Measurements from ENCODE around the gene STRA6.
A peak's percentile ranks its signal among the peaks of the same experiment; 100 is the strongest.

Gene STRA6

DNA sequence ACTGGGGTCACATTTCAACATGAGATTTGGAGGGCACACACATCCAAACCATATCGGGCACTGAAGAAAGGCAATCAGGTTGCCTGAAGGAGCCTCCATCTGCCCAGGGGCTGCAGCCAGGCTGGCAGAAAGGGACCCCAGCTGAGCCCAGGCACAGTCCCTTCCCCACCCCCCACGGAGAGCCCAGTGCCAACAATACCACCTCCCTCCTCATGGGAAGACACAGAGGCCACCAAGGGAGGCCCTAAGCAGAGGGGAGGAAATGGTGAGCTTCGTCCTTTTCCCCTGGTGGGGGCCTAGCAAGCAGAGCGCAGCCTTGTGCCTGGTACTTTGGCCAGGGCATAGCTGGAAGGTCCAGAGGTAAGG is 3.0 kb upstream of the STRA6 start:
- no peak for DNase-seq

DNA sequence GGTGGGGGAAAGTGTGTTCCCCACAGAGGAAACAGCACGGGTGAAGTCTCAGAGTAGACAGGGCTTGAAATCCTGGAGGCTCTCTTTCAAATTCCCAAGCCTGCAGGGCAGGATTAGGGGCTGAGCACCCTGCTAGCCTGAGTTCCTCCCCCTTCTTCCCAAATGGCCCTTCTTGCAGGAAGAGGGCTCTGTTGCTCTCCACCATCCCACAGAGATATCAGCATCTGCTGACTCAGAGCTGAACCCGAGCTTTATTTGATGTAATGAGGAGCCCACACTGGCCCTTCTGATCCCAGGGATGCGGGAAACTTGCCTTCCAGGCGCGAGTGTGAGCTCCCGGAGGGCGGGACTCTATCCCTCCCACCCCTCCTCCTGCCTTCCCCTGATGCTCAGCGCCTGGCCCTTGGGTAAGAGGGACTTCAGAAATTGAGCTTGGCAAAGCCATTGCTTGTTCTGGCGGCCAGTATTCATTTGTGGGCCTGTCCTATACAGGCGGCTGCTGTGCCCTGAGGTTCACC is 1.4 kb upstream of the STRA6 start:
- no peak for DNase-seq

DNA sequence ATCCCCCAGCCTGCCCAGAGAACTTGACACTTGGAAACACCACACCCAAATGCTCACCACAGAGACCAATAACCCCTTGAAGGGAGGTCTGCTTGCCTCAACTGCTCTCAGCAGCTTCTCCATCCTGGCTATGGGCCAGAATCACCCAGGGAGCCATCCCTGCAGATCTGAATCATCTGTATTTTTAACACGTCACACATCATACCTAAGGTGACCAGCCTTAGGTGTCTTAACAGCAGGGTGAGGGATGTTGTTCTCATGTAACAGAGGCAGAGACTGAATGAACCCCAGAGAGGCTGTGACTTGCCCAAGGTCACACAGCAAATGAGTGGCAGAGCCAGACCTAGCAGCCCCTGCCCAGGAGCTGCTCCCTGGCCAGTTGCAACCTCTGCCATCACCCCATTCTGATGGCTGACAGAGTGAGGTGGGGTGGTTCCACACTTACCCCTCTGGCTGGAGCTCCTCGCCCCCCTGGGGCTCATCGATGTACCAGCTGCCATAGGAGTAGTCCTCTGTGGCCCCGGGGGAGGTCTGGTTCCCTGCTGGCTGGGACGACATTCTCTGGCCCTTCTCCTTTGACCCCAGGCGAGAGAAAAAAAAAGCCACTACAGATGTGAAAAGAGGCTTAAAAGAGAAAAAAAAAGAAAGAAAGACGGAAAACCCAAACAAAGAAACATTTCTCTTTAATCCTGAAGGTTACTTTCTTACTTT is 722 bp downstream of the STRA6 start:
- DNase-seq, result no peak

DNA sequence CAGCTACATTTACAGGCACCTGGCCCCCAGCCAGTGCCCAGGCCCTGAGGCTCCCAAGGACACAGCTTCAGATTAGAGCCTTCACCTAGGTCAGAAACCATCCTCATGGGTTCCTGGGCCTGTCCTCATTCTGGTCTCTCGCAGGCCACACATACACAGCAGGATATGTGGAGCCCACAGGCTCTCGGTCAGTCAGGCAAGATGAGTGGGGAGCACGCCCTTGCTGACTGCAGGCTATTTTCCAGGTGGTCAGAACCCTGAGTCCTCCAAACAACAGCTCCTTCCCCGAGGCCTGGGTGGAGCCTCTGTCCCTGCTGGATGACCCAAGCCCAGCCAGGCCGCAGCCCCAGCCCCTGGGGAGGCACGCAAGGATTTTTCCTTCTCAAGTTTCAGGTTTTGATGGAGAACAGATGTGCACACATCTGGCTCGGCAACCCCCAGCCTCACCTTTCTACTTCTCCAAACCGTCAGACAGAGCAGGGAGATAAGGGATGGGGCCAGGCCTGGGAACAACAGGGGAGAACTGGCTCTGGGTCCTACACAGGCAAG is 1.6 kb downstream of the STRA6 start:
- DNase-seq, result no peak

DNA sequence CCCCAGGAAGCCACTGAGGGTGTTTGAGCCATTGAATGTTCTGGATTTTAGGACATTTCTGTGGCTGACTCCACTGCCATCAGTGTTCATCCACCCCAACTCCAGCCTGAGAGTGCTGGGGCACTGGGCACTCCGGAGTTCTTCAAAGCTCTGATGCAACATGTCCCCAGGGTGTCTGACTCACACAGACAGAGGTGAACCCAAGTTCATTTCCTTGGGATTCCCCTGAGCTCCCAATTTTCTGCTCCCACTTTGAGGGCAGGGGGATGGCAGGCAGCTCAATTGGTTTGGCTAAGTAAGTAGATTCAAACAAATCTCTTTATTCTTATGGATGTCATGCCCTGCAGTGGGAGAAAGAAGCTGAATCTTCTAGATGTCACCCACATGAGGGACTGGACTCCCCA is 2.2 kb downstream of the STRA6 start:
- DNase-seq, result no peak

DNA sequence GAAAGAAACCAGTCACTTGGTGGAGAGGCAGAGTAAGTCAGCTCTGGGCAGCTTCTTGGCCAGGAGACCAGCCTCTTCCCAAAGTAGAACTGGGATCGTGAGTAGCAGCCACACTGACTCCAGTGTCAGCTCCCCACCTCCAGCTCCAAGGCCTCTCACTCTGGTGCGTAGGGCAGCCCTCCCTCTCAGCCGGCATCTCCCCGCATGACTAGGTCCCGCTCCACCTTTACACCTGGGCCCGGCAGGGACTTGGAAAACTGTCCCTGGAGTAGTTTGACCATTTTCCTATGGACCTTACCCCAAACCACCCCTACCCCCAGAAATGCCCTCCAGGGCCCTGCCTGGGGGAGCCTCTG is 3.3 kb downstream of the STRA6 start:
- no peak for DNase-seq

DNA sequence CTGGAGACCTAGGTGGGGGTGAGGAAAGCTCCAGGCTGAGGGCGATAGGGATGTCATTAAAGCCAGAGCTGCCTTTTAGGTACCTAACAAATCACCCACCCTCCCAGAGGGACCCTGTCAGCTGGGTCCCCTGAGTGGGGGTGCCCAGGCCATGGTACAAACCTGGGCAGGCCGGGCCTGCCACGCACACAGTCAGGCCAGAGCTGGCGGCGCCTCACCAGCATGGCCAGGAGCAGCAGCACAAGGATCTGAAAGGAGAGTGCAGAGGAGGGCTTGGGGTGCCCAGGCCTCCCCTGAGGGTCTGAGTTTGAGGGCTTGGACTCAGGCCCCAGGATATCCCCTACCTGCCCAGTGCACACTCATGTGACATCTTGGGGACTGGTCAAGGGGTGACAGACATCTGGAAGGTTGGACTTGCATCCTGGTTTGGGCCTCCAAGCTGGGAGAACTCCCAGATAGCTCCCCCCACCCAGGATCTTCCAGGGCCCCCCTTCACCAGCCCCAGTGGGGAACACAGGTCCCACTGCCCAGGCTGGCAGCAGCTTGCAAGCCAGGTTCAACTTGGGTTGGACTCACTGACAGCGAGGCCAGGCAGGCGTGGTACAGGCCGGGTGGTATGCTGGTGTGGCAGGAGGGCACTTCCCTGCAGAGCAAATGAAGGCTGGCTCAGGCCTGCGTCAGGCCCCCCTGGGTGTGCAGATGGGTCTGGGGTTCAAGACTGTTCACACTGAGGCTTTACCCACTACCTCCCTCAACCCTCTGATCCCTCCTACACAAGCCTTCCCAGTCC is 5.2 kb downstream of the STRA6 start:
- no peak for DNase-seq

DNA sequence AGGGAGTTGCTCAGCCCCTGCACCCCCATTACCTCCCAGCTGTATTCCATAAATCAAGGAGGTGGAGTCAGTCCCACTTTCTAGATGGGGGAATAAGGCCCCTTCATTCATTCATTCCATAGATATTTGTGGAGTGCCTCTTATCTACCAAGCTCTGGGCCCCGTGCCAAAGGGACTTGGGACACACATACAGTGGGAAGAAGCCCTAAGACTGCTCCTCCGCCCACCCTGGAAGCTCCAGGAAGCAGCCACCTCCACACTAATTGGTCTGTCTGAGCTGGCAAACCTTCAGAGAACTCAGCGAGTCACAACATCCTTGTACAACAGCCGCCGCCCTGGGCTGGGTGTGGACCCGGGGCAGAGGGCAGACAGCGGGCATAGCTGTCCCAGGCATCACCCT is 6.4 kb downstream of the STRA6 start:
- no peak for DNase-seq

DNA sequence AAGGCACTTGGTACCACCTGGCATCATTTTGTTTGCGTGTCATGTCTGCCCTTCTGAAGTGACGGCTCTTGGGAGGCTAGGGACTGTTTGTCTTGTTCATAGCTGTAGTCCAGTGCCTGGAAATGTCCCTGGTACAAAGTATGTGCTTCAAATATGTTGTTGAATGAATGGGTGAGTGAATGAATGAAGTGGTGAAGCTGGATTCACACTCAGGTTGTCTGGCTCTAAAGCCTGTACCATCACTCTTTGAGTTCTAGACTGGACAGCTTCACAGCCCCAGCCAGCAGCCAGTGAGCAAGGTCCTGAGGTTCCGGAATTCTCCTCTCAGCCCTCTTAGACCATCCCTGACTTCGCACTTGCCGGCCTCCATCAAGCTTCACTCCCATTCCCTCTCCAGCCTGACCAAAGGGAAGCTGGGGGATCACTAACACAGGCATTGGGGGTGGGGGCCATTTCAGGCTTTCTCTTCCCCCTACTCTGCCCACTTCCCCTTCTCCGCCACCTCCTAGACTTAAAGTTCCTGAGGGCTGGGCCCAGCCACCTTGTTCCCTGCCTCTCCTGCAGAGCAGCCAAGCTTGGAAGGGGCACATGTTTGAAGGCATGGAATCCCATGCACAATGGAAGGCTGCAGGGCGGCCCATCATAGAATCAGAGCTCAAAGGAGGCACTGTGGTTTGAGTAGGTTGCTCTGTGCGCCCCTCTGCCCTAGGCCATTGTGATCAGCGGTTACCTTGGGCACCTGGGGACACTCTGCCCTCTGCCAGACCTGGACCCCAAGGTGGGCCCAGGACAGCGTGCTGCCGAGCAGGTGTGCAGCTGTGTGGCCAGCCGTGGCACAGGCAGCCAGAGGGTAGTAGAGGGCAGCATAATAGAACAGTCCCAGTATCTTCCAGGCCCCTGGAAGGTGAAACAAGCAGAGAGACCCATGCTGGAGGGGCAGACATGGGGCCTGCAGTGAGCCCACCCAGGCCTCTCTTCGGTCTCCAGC is 7.7 kb downstream of the STRA6 start:
- no peak for DNase-seq

DNA sequence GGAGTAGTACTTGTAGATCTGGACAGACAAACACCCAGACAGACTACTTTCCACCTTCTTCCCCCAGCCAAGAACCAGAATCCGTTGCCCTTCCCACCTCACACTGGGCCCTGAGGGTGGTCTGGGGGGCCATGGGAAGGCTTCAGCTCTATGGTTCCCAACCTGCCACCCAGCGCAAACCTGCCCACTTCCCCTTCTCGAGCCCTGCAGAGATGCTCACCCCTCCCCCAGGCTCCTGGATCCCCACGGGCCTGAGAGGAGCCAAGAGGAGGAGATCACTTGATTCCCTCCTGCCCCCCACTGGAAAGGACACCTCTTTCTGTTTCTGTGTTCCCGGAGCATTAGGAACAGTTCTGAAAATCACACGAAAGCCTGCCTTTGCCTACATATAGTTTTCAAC is 8.7 kb downstream of the STRA6 start:
- DNase-seq, result no peak

DNA sequence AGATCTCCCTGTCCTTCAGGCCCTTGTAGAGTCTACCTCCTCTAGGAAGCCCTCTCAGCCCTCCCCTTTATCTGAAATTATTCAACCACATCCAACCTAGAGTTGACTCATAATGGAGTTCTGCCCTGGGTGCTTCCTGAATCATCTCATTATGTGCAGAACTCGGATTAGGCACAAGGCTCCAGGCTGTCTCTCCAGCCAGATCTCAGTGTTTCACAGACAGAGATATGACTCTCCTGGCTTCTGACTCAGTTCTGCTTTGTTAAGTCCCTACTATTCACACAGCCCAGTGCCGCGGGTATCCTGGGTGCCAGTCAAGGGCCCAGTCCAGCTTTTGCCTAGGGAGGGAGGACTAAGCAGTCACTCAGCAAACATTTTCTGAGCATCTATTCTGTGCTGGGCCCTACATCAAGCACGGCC is 9.3 kb downstream of the STRA6 start:
- DNase-seq, result no peak

DNA sequence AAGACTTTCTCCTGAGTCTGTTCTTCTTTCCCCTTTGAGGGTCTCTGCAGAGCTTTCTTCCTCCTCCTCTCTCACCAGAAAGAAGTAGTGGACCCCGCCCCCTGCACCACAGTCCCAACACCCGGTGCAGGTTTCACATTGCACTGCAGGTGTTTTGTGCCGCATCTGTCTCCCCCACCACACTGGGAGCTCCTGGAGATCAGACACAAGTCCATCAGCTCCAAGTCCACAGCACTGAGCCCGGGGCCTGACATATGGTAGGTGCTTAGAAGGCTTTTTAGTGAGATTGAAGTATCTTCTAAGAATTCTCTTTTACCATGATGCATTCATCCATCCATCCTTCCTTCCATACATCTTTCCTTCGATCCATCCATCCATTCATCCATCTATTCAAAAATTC is 9.8 kb downstream of the STRA6 start:
- no peak for DNase-seq

DNA sequence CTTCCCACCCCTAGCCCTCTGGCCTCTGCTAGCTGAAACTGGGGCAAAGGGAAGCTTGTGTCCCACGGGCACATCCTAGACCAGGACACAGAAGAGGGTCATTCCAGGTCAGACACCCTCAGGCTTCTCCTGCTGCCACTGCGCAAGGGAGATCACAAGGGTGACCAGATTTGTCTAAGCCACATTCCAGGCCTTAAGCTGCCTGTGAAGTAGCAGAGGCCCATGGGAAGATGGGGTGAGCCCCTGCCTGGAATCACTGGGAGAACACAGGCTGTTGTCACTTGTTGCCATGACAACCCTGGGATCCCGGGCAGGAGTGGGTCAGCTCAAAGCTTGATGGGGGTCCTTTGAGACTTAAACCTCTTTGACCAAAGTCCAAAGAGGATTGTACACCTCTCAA is 10.8 kb downstream of the STRA6 start:
- DNase-seq, result no peak

DNA sequence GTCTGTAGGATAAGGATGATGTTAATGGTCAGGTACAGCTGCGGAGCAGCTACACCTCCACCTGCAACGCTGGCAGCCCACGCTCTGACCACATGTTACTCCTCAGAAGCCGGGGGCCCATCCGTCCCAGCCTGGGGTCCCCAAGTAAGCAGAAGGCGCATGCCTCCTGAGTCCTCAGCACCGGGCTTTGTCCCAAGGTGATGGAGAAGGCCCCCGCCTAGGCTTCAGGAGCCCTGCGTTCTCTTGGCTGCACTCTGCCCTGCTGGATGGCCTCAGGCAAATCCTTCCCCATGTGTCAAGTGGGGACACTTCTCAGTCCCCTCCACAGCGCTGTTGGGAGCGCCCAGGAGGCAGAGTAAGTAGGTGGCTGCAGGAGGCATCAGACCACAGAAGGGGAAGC is 14.4 kb downstream of the STRA6 start:
- DNase-seq, result no peak

DNA sequence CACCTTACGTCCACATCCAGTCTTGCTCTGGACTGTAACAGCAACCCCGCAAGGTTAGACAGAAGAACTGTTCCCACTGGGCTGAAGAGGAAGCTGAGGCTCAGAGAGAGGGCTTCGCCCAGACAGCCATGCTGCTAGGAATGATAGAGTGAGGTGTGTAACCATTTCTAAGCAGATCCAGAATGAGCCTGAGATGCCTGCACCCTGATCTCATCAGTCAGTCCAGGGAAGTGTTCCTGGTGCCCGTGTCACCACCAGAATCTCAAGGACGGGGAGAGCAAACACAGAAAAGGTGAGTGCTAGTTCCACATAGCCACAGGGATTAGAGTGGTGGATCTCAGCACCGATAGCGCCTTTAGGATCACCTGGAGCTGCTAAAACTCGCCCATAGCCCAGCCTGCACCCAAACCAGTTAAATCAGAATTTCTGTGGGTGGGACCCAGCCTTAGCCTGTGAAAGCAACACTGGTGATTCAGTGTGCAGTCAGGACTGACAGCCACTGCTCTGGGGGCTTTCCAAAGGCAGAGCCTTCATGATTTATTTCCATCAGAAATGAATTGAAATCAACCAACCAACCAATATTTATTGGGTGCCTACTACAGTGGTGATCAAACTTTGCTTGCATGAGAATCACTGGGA is 16.8 kb downstream of the STRA6 start:
- DNase-seq, result peak; percentile 33

DNA sequence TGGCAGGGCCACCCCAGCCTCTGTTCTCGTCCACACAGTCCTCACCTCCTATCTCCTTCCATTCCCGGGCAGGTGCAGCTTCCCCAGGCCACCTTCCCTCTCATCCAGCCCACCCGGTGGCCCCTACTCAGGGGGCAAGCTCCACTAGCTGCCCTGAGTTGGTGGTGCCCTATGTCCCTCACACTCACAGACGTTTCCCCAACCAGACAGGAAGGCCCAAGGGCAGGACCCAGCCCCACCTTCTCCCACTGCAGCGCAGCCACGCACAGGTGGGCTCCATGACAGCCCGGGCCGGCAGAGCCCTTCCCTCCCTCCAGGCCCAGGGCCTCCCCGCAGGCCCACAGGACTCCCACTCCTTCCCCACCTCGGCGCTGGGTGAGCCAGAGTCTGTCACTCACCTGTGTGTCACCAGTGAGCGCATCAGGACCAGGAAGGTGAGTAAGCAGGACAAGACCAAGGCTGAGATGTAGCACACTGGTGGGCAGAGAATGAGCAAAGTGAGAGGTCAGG is 17.9 kb downstream of the STRA6 start:
- peak; percentile 42 for DNase-seq

DNA sequence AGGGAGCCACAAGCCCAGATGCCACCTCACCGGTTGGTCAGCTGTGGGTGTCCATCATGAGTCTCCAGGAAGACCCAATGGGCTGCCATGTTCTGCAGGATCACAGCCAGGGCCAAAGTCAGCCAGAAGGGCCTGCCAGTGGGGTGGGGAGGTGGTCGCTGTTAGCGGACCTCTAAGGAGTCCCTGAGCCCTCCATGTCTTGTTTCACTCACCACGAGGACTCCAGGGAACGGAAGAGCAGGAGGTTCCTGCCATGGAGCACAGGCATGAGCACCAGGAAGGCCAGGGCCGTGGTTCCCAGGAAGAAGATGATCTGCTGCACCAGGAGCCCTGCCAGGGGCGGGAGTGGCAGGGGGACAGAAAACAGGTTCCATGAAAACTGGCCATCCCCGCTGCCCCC is 20.5 kb downstream of the STRA6 start:
- DNase-seq, result no peak

DNA sequence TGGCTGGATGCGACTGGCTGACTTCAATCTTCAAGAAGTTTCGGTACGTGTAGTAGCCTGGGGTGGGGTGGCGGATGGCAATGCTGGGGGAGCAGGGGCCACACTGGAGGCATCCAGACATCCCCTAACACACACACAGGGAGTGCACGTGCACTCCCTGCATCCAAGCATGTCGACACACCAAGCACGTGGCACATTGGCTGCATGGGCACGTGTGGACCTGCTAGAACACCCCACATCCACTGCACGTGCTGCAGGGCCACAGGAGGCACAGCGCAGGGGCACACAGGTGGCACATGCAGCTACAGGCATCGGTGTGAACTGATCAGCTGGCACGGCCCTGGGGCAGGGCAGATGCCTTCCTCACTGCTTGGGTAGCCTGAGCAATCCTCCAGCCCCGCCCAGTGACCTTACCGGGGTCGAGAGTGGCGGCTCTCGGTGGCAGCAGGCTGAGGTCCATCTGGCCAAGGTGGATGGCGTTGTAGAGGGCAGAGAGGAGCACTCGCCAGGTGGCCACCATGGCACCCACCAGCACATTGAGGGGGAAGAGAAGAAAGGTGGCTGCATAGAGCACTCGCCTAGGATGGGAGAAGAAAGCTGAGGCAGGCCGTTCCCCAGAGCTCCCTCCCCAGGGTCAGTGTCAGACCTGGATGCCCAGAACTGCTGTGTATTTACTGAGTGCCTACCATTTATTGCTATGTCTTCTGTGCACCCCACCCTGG is 21.5 kb downstream of the STRA6 start:
- DNase-seq, result no peak

DNA sequence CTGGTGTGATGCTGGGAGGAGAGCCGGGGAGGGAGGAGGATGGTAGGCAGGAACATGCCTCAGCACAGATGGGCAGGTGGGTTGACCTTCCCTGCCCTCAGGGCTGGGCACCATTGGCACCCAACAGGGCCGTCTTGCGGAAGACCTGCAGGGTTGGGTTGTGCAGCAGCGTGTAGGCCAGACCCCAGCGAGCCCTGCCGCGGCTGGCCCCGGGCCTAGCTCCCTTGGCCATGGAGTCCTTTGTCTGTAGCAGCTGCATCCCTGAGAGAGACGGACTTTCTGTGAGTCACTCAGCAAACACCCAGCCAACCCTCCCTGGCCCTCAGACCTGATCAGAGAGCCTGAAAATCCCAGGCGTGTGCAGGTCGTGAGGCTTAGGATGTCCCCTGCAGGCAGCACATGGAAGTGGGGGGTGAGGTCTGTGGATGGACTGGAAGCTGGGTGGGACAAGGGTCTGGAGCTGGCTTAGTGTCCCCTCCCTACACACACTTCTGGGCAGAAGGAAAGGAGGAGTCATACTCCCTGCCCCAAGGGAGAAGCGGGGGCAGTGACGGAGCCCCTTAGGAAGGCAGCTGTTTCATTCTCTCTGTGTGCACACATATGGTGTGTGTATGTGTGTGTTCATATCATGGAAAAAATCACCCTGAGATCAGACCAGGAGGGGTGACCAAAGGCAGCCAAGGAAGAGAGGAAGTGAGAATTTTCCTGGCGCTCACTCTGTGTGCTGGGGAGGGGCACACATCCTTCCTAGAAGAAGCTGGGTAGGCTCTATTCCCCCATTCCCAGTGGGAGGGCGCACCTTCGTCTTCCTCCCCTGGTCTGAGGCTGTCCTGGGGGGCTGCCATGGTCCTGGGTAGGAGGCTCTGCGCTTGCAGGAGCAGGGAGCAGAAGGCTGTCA is 22.4 kb downstream of the STRA6 start:
- DNase-seq, result no peak

DNA sequence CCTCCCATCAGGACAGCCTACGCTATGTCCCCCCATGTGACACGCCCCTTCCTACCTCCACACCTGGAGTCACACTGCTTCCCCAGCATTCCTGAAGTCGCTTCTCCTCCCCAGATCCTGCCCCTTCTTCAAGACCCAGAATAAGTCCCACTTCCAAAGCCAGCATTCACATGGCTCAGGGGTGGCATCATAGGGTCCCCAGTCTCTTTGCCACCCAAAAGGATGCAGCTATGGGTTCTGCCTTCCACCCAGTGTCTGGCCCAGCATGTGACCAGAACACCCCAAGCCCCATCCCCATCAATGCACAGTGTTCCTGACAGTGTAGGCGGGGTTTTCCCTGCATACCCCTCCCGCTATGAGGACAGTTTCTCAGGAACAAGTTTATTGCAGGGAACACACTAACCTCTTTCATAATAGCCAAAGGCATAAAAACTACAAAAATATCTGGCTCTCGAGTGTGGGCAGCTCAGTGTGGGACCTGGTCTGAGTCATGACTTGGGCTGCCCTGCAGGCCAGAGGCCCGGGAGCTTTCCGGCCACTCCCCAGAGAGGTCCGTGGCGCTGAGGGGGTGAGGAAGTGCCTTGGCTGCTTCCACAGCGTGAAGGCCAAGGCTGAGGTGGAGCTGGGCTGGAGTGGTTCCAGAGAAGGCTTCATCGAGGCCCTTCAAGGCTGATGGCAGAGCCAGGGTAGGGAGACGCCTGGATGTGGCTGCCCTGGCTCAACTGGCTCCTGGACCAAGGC is 23.3 kb downstream of the STRA6 start:
- DNase-seq, result no peak

Measured in stimulated activated CD4-positive, alpha-beta T cell treated with anti-CD3 and anti-CD28 coated beads, Interleukin-1b, Interleukin-23, amount 100 ng/mL, for 48 hours (primary cell).